ENCODE measurements around the gene PDE6B.
"Not testable (repeated sequence)": the region's sequence is repeated elsewhere in the genome, so short reads cannot be mapped to it uniquely, and the experiment has no call there.

PDE6B gene

GRCh38 chr4:635851-636627 is 10.7 kb downstream of the PDE6B start:
- DNase-seq (ENCODE audit: low read depth) = no peak

- DNase-seq (ENCODE audit: low read depth) = no peak
These were observed 11.3 kb downstream of the PDE6B start for GRCh38 chr4:636628-637159.

- no peak for DNase-seq (ENCODE audit: low read depth)
These were observed 12.3 kb downstream of the PDE6B start for GRCh38 chr4:637536-638280.

GRCh38 chr4:642366-642765 is 17.0 kb downstream of the PDE6B start:
- not testable (repeated sequence) for DNase-seq (ENCODE audit: low read depth)

GRCh38 chr4:646460-646859 is 21.1 kb downstream of the PDE6B start:
- DNase-seq (ENCODE audit: low read depth) = no peak

- DNase-seq (ENCODE audit: low read depth) = no peak
These were observed 22.1 kb downstream of the PDE6B start for GRCh38 chr4:647481-647880.

- DNase-seq (ENCODE audit: low read depth) = no peak
These were observed 23.4 kb downstream of the PDE6B start for GRCh38 chr4:648579-649292.

GRCh38 chr4:649293-649625 is 23.9 kb downstream of the PDE6B start:
- no peak for DNase-seq (ENCODE audit: low read depth)

- no peak for DNase-seq (ENCODE audit: low read depth)
These were observed 24.5 kb downstream of the PDE6B start for GRCh38 chr4:649751-650310.

GRCh38 chr4:650461-650860 is 25.1 kb downstream of the PDE6B start:
- DNase-seq (ENCODE audit: low read depth) = no peak

- no peak for DNase-seq (ENCODE audit: low read depth)
These were observed 25.8 kb downstream of the PDE6B start for GRCh38 chr4:650951-651883.

- DNase-seq (ENCODE audit: low read depth) = no peak
These were observed 26.7 kb downstream of the PDE6B start for GRCh38 chr4:651884-652642.

GRCh38 chr4:653080-653821 is 27.9 kb downstream of the PDE6B start:
- DNase-seq (ENCODE audit: low read depth) = no peak

GRCh38 chr4:653831-654502 is 28.6 kb downstream of the PDE6B start:
- no peak for DNase-seq (ENCODE audit: low read depth)

GRCh38 chr4:654503-654845 is 29.1 kb downstream of the PDE6B start:
- no peak for DNase-seq (ENCODE audit: low read depth)

GRCh38 chr4:654871-655463 is 29.6 kb downstream of the PDE6B start:
- DNase-seq (ENCODE audit: low read depth) = no peak

- no peak for DNase-seq (ENCODE audit: low read depth)
These were observed 30.2 kb downstream of the PDE6B start for GRCh38 chr4:655464-656151.
